Fibroblast of lung (primary cell): ENCODE measurements around the gene EEFSEC. TPM values are rescaled to one million over a fixed set of nuclear protein-coding genes. Genes with fewer than 3 reads are reported as not detected.

Experiments used
- DNase-seq, 2 donors: peaks; one replicate each; pipeline versions ENCODE4 v3.0.0 to v3.0.0-alpha.2; 2010; ENCODE audit warnings: low read depth in 2 of 2
- H2AFZ ChIP-seq: 2 replicates; pipeline ENCODE4 v1.5.1; 2012; ENCODE audit warnings: low read length, control low read depth, inconsistent platforms
- H3K27ac ChIP-seq: 2 replicates; pipeline ENCODE4 v1.5.1; 2011; ENCODE audit warnings: low read length, control low read depth; ENCODE audit not compliant: insufficient read depth
- H3K27me3 ChIP-seq: 2 replicates; pipeline ENCODE4 v1.5.1; 2011; ENCODE audit warnings: mild to moderate bottlenecking, low read length; ENCODE audit not compliant: control insufficient read depth, insufficient read depth
- H3K36me3 ChIP-seq: 2 replicates; pipeline ENCODE4 v1.5.1; 2011; ENCODE audit warnings: low read length; ENCODE audit not compliant: control insufficient read depth, insufficient read depth
- H3K4me1 ChIP-seq: 2 replicates; pipeline ENCODE4 v1.5.1; 2011; ENCODE audit warnings: low read length; ENCODE audit not compliant: control insufficient read depth, insufficient read depth; ENCODE audit errors: extremely low read depth
- H3K4me2 ChIP-seq: 2 replicates; pipeline ENCODE4 v1.5.1; 2011; ENCODE audit warnings: low read length, control low read depth; ENCODE audit not compliant: insufficient read depth; ENCODE audit errors: extremely low read depth
- H3K4me3 ChIP-seq, 4 experiments: fragments of 200-600 bp in 1 of 4; sonication (generic) in 1 of 4; replicated peaks in 1 of 4; 2 replicates each; pipeline ENCODE4 v1.5.1; 2011 to 2016; ENCODE audit warnings: low read length in 4 of 4, low read depth in 3 of 4, mild to moderate bottlenecking in 3 of 4, control low read depth in 2 of 4, inconsistent platforms in 1 of 4, mixed read lengths in 1 of 4; ENCODE audit not compliant: insufficient read depth in 1 of 4; ENCODE audit errors: control extremely low read depth in 1 of 4
- H3K79me2 ChIP-seq: 2 replicates; pipeline ENCODE4 v1.5.1; 2012; ENCODE audit warnings: mild to moderate bottlenecking, low read length, inconsistent platforms; ENCODE audit not compliant: control insufficient read depth, insufficient read depth
- H3K9ac ChIP-seq: 2 replicates; pipeline ENCODE4 v1.5.1; 2011; ENCODE audit warnings: mild to moderate bottlenecking, low read length, control low read depth; ENCODE audit not compliant: insufficient read depth
- H3K9me3 ChIP-seq: 2 replicates; pipeline ENCODE4 v1.5.1; 2012; ENCODE audit warnings: low read depth, low read length; ENCODE audit not compliant: control insufficient read depth, insufficient read depth
- H4K20me1 ChIP-seq: 2 replicates; pipeline ENCODE4 v1.5.1; 2011; ENCODE audit warnings: low read length; ENCODE audit not compliant: control insufficient read depth, insufficient read depth; ENCODE audit errors: extremely low read depth
- CTCF ChIP-seq, 2 donors: IDR thresholded peaks in 1 of 2; conservative IDR thresholded peaks in 1 of 2; 1 replicate in 1 of 2; 2 replicates in 1 of 2; pipeline ENCODE4 v1.5.1; 2011 to 2012; ENCODE audit warnings: low read length in 2 of 2, control low read depth in 1 of 2, inconsistent platforms in 1 of 2, low read depth in 1 of 2, mild to moderate bottlenecking in 1 of 2
- EZH2 ChIP-seq: IDR thresholded peaks from 2 replicates; pipeline ENCODE4 v1.5.1; 2012; ENCODE audit warnings: low read length, control low read depth, mild to moderate bottlenecking; ENCODE audit errors: missing control alignments
- polyA plus RNA-seq, 2 donors: library from polyadenylated mRNA; depleted of rRNA in 1 of 2; stranded (reverse) in 1 of 2; unstranded in 1 of 2; fragments of >200 nt; gene quantifications; 2 replicates each; pipeline ENCODE4 v1.2.1, GENCODE V29; 2011 to 2012; ENCODE audit warnings: missing spikeins in 1 of 2
- total RNA-seq: library from RNA; depleted of rRNA; stranded (reverse); fragments of >200 nt; gene quantifications from 2 replicates; pipeline ENCODE4 v1.2.1, GENCODE V29; 2014

Gene EEFSEC
- total and polyA plus RNA-seq, 2 donors (not counting 1 experiment from before 2014, with no cell fraction given): 2.6 to 5.0 TPM

DNA sequence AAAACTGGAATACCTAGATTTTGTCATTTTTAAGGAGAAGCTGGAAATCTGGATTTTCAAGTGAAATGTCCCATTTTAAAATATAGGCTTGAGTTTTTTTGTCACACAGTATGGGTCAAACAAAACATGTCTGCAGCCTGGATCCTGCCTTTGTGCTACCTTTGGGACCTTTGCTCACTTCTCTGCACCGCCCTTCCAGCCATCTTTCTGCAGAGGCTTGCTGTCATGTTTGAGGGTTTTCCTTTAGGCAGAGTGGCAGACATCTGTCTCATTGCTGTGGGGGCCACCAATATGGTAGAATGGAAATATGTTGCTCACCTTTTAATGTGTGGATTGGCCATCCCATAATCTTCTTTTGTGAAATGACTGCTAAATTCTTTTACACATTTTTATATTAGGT, 136.3 kb downstream of the EEFSEC start:
- Histone ChIP-seq H3K9me3 (no peaks in the 10 kb centered on the region), H3K4me1 (no peaks in the 10 kb centered on the region), H3K36me3 (no peaks in the 10 kb centered on the region), H3K4me2 (no peak overlapping the region), H3K27me3 (no peaks in the 10 kb centered on the region), H3K79me2 (no peaks in the 10 kb centered on the region), H3K4me3 (no peak overlapping the region), H3K9ac (no peak overlapping the region), H4K20me1 (no peaks in the 10 kb centered on the region), H2AFZ (no peak overlapping the region), H3K27ac (no peak overlapping the region)
- DNase-seq: no peak
- TF ChIP-seq EZH2 (no peak), CTCF (conservative IDR thresholded peaks at IDR 0.05 in 1 of 2, IDR thresholded peaks at IDR 0.05 in 1 of 2; ENCODE audit: low read depth in 1 of 2, low read length in 2 of 2) (no peak)

GRCh38 chr3:128290484-128290883, 137.2 kb downstream of the EEFSEC start:
- Histone ChIP-seq H4K20me1 (no peaks in the 10 kb centered on the region), H3K36me3 (no peaks in the 10 kb centered on the region), H2AFZ (no peak overlapping the region), H3K4me3 (no peak overlapping the region), H3K27me3 (no peaks in the 10 kb centered on the region), H3K4me1 (no peaks in the 10 kb centered on the region), H3K9me3 (no peaks in the 10 kb centered on the region), H3K4me2 (no peak overlapping the region), H3K9ac (no peak overlapping the region), H3K79me2 (no peaks in the 10 kb centered on the region), H3K27ac (no peak overlapping the region)
- TF ChIP-seq EZH2: no peak
- no peak for TF ChIP-seq CTCF (conservative IDR thresholded peaks at IDR 0.05 in 1 of 2, IDR thresholded peaks at IDR 0.05 in 1 of 2; ENCODE audit: low read depth in 1 of 2, low read length in 2 of 2)
- no peak for DNase-seq

- Histone ChIP-seq H4K20me1 (no peaks in the 10 kb centered on the region), H3K9me3 (no peaks in the 10 kb centered on the region), H3K27me3 (no peaks in the 10 kb centered on the region), H3K4me1 (no peaks in the 10 kb centered on the region), H3K4me3 (no peak overlapping the region), H3K9ac (no peak overlapping the region), H3K36me3 (no peaks in the 10 kb centered on the region), H3K79me2 (no peaks in the 10 kb centered on the region), H3K27ac (no peak overlapping the region), H2AFZ (no peak overlapping the region), H3K4me2 (no peak overlapping the region)
- TF ChIP-seq EZH2 (no peak), CTCF (conservative IDR thresholded peaks at IDR 0.05 in 1 of 2, IDR thresholded peaks at IDR 0.05 in 1 of 2; ENCODE audit: low read depth in 1 of 2, low read length in 2 of 2) (no peak)
- DNase-seq: no peak
These were observed 140.6 kb downstream of the EEFSEC start for GRCh38 chr3:128293930-128294329.
